HCT116 (cell line): ENCODE measurements around the gene CRACDL. TPM values are rescaled to one million over a fixed set of nuclear protein-coding genes. Genes with fewer than 3 reads are reported as not detected.

Source experiments
- ATAC-seq: fragments of 200-7000 bp; cut with Tn5 transposase; 2 replicates; pipeline ENCODE4 v1.9.1; 2020; ENCODE audit warnings: mild to moderate bottlenecking, moderate library complexity
- BruUV-seq: library from RNA; stranded (reverse); fragments of 400-500 nt; replicated peaks from 2 replicates; lab custom pipeline; 2021; lab: Mats Ljungman, UMichigan
- CTCF ChIA-PET: fragments of 300-600 bp; sonication (Branson Sonifier 250); formaldehyde crosslinking; loops from one replicate; lab custom pipeline; 2021; ENCODE audit warnings: antibody characterized with exemption; lab: Charles Lee
- POLR2A ChIA-PET: fragments of 300-600, 350-600 bp; sonication (Branson Sonifier 250); formaldehyde crosslinking; loops from one replicate; lab custom pipeline; 2021; ENCODE audit warnings: antibody characterized with exemption; lab: Charles Lee
- RAD21 ChIA-PET, 2 experiments: fragments of 300-600 bp; sonication (Branson Sonifier 250); formaldehyde crosslinking; loops; one replicate each; lab custom pipeline; 2023; ENCODE audit warnings: low total read pairs in 2 of 2; ENCODE audit not compliant: uncharacterized antibody in 2 of 2, unreplicated experiment in 2 of 2, low non-redundant PET in 1 of 2; lab: Charles Lee
- DNase-seq: peaks from one replicate; pipeline ENCODE4 v3.0.0-alpha.2; 2010; ENCODE audit warnings: low read depth, low spot score
- H2AFZ ChIP-seq: fragments of 200-600 bp; shearing (Covaris generic), sonication (generic); 2 replicates; pipeline ENCODE4 v1.6.1; 2017; ENCODE audit warnings: low read depth, mixed run types, mixed read lengths, antibody characterized with exemption, low read length; ENCODE audit not compliant: poor library complexity, severe bottlenecking
- H3K27ac ChIP-seq: 2 replicates; pipeline ENCODE4 v1.5.1; 2012; ENCODE audit warnings: low read depth, low read length
- H3K27me3 ChIP-seq: fragments of 200-600 bp; sonication (generic); 2 replicates; pipeline ENCODE4 v1.6.1; 2016; ENCODE audit warnings: mixed run types, low read length, mixed read lengths; ENCODE audit not compliant: insufficient read depth
- H3K36me3 ChIP-seq, 2 experiments: fragments of 200-500 bp in 1 of 2; fragments of 200-600 bp in 1 of 2; sonication (Bioruptor generic) in 1 of 2; sonication (generic) in 1 of 2; 2 replicates each; pipeline versions ENCODE4 v1.5.1 to v1.6.1; 2014 to 2016; ENCODE audit warnings: low read length in 2 of 2, inconsistent platforms in 1 of 2, mixed read lengths in 1 of 2, mixed run types in 1 of 2; ENCODE audit not compliant: insufficient read depth in 2 of 2, control insufficient read depth in 1 of 2
- H3K4me1 ChIP-seq, 2 experiments: fragments of 200-600 bp in 1 of 2; sonication (generic) in 1 of 2; 2 replicates each; pipeline versions ENCODE4 v1.5.1 to v1.6.1; 2012 to 2017; ENCODE audit warnings: low read length in 2 of 2, inconsistent platforms in 1 of 2, mild to moderate bottlenecking in 1 of 2, mixed read lengths in 1 of 2, mixed run types in 1 of 2, moderate library complexity in 1 of 2; ENCODE audit not compliant: insufficient read depth in 2 of 2, control insufficient read depth in 1 of 2
- H3K4me2 ChIP-seq: fragments of 200-600 bp; sonication (generic); 2 replicates; pipeline ENCODE4 v1.6.1; 2017; ENCODE audit warnings: mixed run types, low read length, mixed read lengths
- H3K4me3 ChIP-seq, 2 experiments: fragments of 200-600 bp in 1 of 2; sonication (generic) in 1 of 2; replicated peaks in 1 of 2; 2 replicates each; pipeline ENCODE4 v1.5.1; 2011 to 2016; ENCODE audit warnings: low read length in 2 of 2, control low read depth in 1 of 2, low read depth in 1 of 2, mild to moderate bottlenecking in 1 of 2, mixed read lengths in 1 of 2, mixed run types in 1 of 2
- H3K79me2 ChIP-seq: fragments of 200-600 bp; sonication (generic); 2 replicates; pipeline ENCODE4 v1.6.1; 2017; ENCODE audit warnings: mild to moderate bottlenecking, mixed run types, low read length, moderate library complexity, mixed read lengths; ENCODE audit not compliant: insufficient read depth
- H3K9ac ChIP-seq: fragments of 200-600 bp; sonication (generic); 2 replicates; pipeline ENCODE4 v1.6.1; 2016; ENCODE audit warnings: low read length, mixed read lengths
- H3K9me2 ChIP-seq: fragments of 200-600 bp; sonication (generic), shearing (Covaris generic); 2 replicates; pipeline ENCODE4 v1.6.1; 2017; ENCODE audit warnings: mixed run types, mild to moderate bottlenecking, moderate library complexity; ENCODE audit not compliant: insufficient read depth
- H3K9me3 ChIP-seq, 2 experiments: fragments of 200-500 bp in 1 of 2; fragments of 200-600 bp in 1 of 2; sonication (Bioruptor generic) in 1 of 2; sonication (generic) in 1 of 2; 2 replicates each; pipeline ENCODE4 v1.6.1; 2014 to 2017; ENCODE audit warnings: low read length in 2 of 2, mixed read lengths in 2 of 2, inconsistent platforms in 1 of 2, low read depth in 1 of 2, mild to moderate bottlenecking in 1 of 2, mixed run types in 1 of 2, moderate library complexity in 1 of 2; ENCODE audit not compliant: control insufficient read depth in 1 of 2, insufficient read depth in 1 of 2
- H4K20me1 ChIP-seq: fragments of 200-600 bp; sonication (generic), shearing (Covaris generic); 2 replicates; pipeline ENCODE4 v1.6.1; 2017; ENCODE audit warnings: mixed run types, mild to moderate bottlenecking, moderate library complexity; ENCODE audit not compliant: insufficient read depth
- EZH2 ChIP-seq: fragments of 200-600 bp; sonication (generic); IDR thresholded peaks from 2 replicates; pipeline ENCODE4 v1.6.1; 2017; ENCODE audit warnings: antibody characterized with exemption, mixed run types
- EZH2phosphoT487 ChIP-seq: fragments of 200-600 bp; IDR thresholded peaks from 2 replicates; pipeline ENCODE4 v1.6.1; 2018; ENCODE audit warnings: antibody characterized with exemption, borderline replicate concordance
- SIN3A ChIP-seq: IDR thresholded peaks from 2 replicates; pipeline ENCODE4 v1.6.1; 2012; ENCODE audit warnings: low read depth
- SRF ChIP-seq: IDR thresholded peaks from 2 replicates; pipeline ENCODE4 v1.6.1; 2012; ENCODE audit warnings: low read depth
- YY1 ChIP-seq: IDR thresholded peaks from 2 replicates; pipeline ENCODE4 v1.6.1; 2011; ENCODE audit warnings: low read length, low read depth, moderate library complexity, mild to moderate bottlenecking; ENCODE audit not compliant: insufficient replicate concordance; ENCODE audit errors: extremely low read depth
- ZNF274 ChIP-seq: fragments of 200-500 bp; sonication (Bioruptor generic); IDR thresholded peaks from 2 replicates; pipeline ENCODE4 v1.6.1; 2014; ENCODE audit warnings: mild to moderate bottlenecking, low read depth, low read length, inconsistent platforms
- intact Hi-C: fragments of 100-400 bp; cut with micrococcal nuclease; formaldehyde crosslinking; loops from 2 replicates; pipeline ENCODE4 v1.10.0; 2022
- total RNA-seq: library from RNA; stranded (reverse); gene quantifications from one replicate; pipeline ENCODE4 v1.2.1, GENCODE V29; 2021; ENCODE audit not compliant: unreplicated experiment
- TF ChIP-seq, protein P1 (sequence below): IDR thresholded peaks from 2 replicates; pipeline ENCODE4 v1.6.1; 2012
- TF ChIP-seq, protein P2 (sequence below): IDR thresholded peaks from 2 replicates; pipeline ENCODE4 v1.6.1; 2011; ENCODE audit warnings: mild to moderate bottlenecking, low read length, moderate library complexity; ENCODE audit not compliant: insufficient replicate concordance; ENCODE audit errors: extremely low read depth
- TF ChIP-seq, protein P3 (sequence below), 3 experiments: fragments of 200-600 bp in 1 of 3; sonication (generic) in 1 of 3; IDR thresholded peaks in 2 of 3; conservative IDR thresholded peaks in 1 of 3; 2 replicates each; pipeline ENCODE4 v1.5.1; 2012 to 2017; ENCODE audit warnings: low read depth in 2 of 3, low read length in 2 of 3, antibody characterized with exemption in 1 of 3, borderline replicate concordance in 1 of 3, control low read depth in 1 of 3, mild to moderate bottlenecking in 1 of 3, mixed read lengths in 1 of 3, mixed run types in 1 of 3, moderate library complexity in 1 of 3; ENCODE audit not compliant: insufficient read depth in 1 of 3

CRACDL gene
- total RNA-seq, 1 experiment from 2014 or later = 1.1 TPM

DNA sequence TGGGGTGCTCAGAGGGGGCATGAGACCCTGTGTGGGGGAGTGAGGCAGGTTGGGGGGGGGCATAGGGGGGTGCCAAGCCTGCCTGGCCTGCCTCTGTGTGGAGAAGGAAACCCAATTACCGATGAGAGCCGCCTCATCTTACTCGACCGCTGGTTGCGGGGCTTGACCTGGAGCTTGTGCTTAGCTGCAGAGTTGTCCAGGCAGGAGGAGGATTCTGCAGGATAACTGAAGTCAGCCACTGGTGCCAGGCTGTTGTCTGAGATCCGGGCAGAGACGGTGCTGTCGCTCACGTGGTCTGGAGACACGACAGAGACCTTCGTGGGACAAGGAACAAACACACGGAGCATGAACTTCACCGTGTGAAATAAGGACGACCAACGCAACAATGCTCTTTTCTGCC is 109.2 kb downstream of the CRACDL start:
- ATAC-seq (no peak), DNase-seq (no peak)
- TF ChIP-seq, protein P1, sequence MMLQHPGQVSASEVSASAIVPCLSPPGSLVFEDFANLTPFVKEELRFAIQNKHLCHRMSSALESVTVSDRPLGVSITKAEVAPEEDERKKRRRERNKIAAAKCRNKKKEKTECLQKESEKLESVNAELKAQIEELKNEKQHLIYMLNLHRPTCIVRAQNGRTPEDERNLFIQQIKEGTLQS = no peak
- TF ChIP-seq YY1 = no peak
- no peak for TF ChIP-seq EZH2phosphoT487
- TF ChIP-seq, protein P2, sequence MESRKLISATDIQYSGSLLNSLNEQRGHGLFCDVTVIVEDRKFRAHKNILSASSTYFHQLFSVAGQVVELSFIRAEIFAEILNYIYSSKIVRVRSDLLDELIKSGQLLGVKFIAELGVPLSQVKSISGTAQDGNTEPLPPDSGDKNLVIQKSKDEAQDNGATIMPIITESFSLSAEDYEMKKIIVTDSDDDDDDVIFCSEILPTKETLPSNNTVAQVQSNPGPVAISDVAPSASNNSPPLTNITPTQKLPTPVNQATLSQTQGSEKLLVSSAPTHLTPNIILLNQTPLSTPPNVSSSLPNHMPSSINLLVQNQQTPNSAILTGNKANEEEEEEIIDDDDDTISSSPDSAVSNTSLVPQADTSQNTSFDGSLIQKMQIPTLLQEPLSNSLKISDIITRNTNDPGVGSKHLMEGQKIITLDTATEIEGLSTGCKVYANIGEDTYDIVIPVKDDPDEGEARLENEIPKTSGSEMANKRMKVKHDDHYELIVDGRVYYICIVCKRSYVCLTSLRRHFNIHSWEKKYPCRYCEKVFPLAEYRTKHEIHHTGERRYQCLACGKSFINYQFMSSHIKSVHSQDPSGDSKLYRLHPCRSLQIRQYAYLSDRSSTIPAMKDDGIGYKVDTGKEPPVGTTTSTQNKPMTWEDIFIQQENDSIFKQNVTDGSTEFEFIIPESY = no peak
- TF ChIP-seq ZNF274 = no peak
- no peak for TF ChIP-seq SIN3A
- TF ChIP-seq, protein P3, sequence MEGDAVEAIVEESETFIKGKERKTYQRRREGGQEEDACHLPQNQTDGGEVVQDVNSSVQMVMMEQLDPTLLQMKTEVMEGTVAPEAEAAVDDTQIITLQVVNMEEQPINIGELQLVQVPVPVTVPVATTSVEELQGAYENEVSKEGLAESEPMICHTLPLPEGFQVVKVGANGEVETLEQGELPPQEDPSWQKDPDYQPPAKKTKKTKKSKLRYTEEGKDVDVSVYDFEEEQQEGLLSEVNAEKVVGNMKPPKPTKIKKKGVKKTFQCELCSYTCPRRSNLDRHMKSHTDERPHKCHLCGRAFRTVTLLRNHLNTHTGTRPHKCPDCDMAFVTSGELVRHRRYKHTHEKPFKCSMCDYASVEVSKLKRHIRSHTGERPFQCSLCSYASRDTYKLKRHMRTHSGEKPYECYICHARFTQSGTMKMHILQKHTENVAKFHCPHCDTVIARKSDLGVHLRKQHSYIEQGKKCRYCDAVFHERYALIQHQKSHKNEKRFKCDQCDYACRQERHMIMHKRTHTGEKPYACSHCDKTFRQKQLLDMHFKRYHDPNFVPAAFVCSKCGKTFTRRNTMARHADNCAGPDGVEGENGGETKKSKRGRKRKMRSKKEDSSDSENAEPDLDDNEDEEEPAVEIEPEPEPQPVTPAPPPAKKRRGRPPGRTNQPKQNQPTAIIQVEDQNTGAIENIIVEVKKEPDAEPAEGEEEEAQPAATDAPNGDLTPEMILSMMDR (IDR thresholded peaks at IDR 0.05 in 2 of 3, conservative IDR thresholded peaks at IDR 0.05 in 1 of 3; ENCODE audit: borderline replicate concordance in 1 of 3, insufficient read depth in 1 of 3, low read depth in 2 of 3, low read length in 2 of 3) = no peak
- no peak for TF ChIP-seq SRF
- TF ChIP-seq EZH2 = no peak
- TF ChIP-seq, all 23 proteins: peak for 0
- H3K9ac ChIP-seq = no peak overlapping the region
- H3K4me1 ChIP-seq = no peaks in the 10 kb centered on the region
- POLR2A ChIA-PET = no interaction called here
- no peak overlapping the region for H3K27ac ChIP-seq
- no peaks in the 10 kb centered on the region for H3K27me3 ChIP-seq
- no peaks in the 10 kb centered on the region for H4K20me1 ChIP-seq
- intact Hi-C loops = loop anchor here (10.0 kb wide), 1 partner anchor 78 kb away; no protein-coding TSS in a partner anchor
- no peaks in the 10 kb centered on the region for H3K9me2 ChIP-seq
- no peak overlapping the region for H3K4me3 ChIP-seq
- no peaks in the 10 kb centered on the region for H3K9me3 ChIP-seq
- H3K36me3 ChIP-seq = no peaks in the 10 kb centered on the region
- BruUV-seq = no TSS peak
- H3K4me2 ChIP-seq = no peak overlapping the region
- CTCF ChIA-PET = interaction anchor here (0.6 kb wide), 1 partner anchor 9 kb away, joined by 3 read pairs; no protein-coding TSS in a partner anchor
- H3K79me2 ChIP-seq = no peaks in the 10 kb centered on the region
- RAD21 ChIA-PET = no interaction called here
- H2AFZ ChIP-seq = no peak overlapping the region
